GM19025 (cell line): Measurements from ENCODE around the gene MLLT3.

ENCODE experiments used
- ATAC-seq: cut with Tn5 transposase; IDR thresholded peaks from one replicate; pipeline ENCODE4 v1.9.1; 2021; ENCODE audit warnings: mild to moderate bottlenecking, low read depth, moderate library complexity; ENCODE audit not compliant: unreplicated experiment

Gene MLLT3

GRCh38 chr9:20488691-20489090, 133.6 kb downstream of the MLLT3 start:
- no peak for ATAC-seq

DNA sequence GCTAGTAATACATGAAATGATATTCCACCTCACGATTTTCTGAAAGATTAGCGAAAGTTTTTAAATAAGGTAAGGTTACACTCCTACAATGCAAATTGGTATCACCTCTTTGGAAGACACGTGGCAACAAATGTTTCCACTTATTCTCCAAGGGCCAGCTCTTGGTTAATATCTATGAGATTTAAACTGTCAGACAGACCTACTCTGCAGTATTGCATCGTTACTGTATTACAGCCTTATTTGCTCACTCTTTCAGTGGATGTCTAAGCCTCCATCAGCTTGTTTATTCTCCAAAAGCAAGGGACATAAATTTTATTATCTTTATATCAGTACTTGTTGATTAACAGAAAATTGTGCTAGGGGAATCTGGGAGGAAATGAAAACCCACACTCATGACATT, 135.7 kb downstream of the MLLT3 start:
- ATAC-seq = no peak

DNA sequence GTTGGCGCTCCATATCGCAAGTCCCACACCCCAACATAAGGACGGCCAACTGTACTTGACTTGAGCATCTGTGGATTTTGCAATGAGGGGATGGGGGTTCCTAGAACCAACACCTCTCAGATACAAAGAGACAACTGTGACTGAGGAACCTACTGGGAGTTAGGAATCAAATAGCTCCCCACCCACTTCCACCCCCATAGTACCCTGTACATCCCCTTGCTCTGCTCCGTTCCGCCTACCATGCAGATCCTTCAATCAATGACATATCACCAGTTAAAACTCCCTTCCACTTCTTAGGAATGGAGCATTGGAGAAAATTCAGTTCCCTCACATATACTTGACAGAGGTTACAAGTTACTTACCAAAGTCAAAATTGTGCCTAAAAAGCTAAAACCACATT, 140.9 kb downstream of the MLLT3 start:
- ATAC-seq = no peak

GRCh38 chr9:20480249-20480648, 142.1 kb downstream of the MLLT3 start:
- no peak for ATAC-seq

GRCh38 chr9:20479419-20480155, 142.7 kb downstream of the MLLT3 start:
- peak; percentile 74 for ATAC-seq

GRCh38 chr9:20478786-20479185, 143.5 kb downstream of the MLLT3 start:
- no peak for ATAC-seq

GRCh38 chr9:20477940-20478620, 144.2 kb downstream of the MLLT3 start:
- ATAC-seq = no peak

DNA sequence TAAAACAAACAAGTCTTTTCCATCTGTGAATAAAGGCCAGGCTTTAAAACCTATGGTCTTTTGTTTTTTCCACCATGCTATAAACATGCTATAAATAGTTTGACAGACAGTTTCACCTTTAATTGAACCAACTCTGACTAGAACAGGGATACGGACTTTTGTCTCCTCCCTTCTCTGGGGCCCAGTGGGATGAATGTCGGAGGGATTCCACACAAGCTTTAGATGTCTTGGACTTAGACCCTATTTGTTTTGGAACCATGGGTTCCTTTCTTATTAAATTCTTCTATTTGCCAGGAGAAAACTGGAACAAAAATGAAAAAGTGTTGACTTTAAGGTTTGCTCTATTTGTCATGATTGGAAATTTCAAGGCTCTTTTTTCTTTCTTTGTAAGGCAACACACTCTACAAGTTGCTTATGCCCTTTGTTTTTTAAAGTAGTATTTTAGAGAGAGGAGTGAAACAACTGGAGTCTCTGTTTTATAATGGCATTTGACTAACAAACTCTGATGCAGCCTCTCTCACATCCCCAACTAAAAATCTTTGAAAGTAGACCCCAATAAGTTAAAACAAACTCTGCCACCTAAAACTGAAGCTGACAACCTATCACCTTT, 145.3 kb downstream of the MLLT3 start:
- no peak for ATAC-seq

GRCh38 chr9:20474496-20474895, 147.8 kb downstream of the MLLT3 start:
- no peak for ATAC-seq

GRCh38 chr9:20473515-20474013, 148.7 kb downstream of the MLLT3 start:
- no peak for ATAC-seq

- no peak for ATAC-seq
These were observed 149.8 kb downstream of the MLLT3 start for GRCh38 chr9:20472342-20473045.

DNA sequence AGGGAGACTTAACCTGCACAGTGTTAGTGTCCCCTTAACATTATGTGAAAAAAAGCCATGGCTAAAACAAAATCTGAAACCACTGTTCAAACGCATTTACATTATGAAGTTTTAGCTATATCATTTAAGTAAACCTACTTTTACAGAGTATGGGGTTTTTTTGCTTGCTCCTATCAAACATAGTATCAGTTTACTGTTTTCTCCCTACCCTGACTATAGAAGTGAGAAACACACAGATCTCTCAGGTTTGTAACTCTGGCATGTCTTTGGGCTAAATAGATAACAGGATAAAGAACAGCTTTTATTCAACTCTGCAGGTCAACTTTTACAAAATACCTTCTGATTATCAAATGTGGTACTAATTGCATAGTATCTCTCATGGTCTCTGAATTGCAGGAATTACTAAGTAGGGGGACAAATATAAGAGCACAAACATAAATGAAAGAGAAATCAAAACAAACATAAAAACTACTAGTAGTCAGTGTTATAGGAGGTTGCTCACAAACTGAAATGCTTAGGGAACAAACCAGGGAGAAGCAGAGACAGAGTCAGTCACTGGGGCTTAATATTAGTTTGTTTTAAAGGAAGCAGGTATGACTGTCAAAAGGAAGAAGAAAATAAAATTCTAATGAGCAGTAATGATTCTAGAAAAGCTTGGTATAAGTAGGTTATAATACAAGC, 155.8 kb downstream of the MLLT3 start:
- ATAC-seq = no peak

GRCh38 chr9:20464242-20464641, 158.1 kb downstream of the MLLT3 start:
- ATAC-seq = no peak

DNA sequence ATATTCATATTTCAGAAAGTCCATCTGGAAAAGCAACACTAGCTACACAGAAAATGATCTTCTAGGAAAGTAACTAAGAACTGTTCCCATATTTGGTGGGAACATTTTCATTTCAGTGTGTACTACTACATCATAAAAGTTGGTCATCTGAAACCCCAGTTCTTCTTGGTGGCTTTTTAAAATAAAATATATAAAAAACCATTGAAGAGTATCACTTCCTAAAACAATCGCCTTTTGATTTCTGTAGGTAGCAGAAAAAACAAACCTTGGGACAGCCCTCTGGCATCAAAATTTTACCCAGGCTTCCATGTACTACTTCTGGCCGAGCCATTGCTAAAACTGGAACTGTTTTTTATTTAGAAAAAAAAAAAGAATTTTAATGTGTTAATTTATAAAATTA, 158.5 kb downstream of the MLLT3 start:
- no peak for ATAC-seq

GRCh38 chr9:20462410-20462809, 159.9 kb downstream of the MLLT3 start:
- ATAC-seq = no peak

DNA sequence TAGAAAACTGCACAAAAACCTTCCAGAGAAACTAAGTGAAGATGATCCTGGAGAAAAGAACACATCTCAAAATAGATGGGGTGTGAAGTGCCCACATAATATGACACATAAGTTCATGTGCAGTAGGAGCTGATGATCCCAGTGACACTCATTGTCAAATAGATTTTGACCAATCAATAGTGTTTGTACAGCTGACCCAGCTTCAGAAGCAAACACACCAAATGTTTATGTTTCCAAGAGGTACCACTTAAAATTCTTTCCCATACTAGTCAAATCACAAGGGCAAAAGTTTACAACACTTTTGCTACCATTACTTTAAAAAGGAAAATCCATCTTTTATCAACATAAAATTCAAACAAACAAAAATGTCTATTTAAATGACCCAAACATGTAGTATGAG, 175.0 kb downstream of the MLLT3 start:
- no peak for ATAC-seq

- ATAC-seq = no peak
These were observed 176.1 kb downstream of the MLLT3 start for GRCh38 chr9:20446248-20446647.

- ATAC-seq = no peak
These were observed 179.6 kb downstream of the MLLT3 start for GRCh38 chr9:20442461-20443319.

GRCh38 chr9:20441711-20442423, 180.4 kb downstream of the MLLT3 start:
- no peak for ATAC-seq
